Bronchial epithelial cell (primary cell): ENCODE data around the gene C11orf98. TPM values are rescaled to one million over a fixed set of nuclear protein-coding genes. Genes with fewer than 3 reads are reported as not detected.
"Not testable (repeated sequence)": the region's sequence is repeated elsewhere in the genome, so short reads cannot be mapped to it uniquely, and the experiment has no call there.

Experiments
- DNase-seq: peaks from one replicate; pipeline ENCODE4 v3.0.0-alpha.2; 2010; ENCODE audit warnings: low read depth
- FAIRE-seq: peaks from 2 replicates; lab custom pipeline; 2011; peaks lifted over from hg19 to GRCh38; lab: Jason Lieb, UNC
- H3K27me3 ChIP-seq: 2 replicates; pipeline ENCODE4 v1.5.1; 2011; ENCODE audit warnings: low read length; ENCODE audit not compliant: control insufficient read depth, insufficient read depth
- H3K36me3 ChIP-seq: 2 replicates; pipeline ENCODE4 v1.5.1; 2011; ENCODE audit warnings: low read length; ENCODE audit not compliant: control insufficient read depth, insufficient read depth
- H3K4me3 ChIP-seq: 2 replicates; pipeline ENCODE4 v1.5.1; 2011; ENCODE audit warnings: mild to moderate bottlenecking, low read depth, low read length, control low read depth
- CTCF ChIP-seq: IDR thresholded peaks from 2 replicates; pipeline ENCODE4 v1.5.1; 2011; ENCODE audit warnings: mild to moderate bottlenecking, moderate library complexity, low read length, control low read depth, inconsistent platforms; ENCODE audit not compliant: insufficient read depth, severe bottlenecking
- total RNA-seq: library from RNA; depleted of rRNA; stranded (reverse); fragments of >200 nt; gene quantifications from 2 replicates; pipeline ENCODE4 v1.2.1, GENCODE V29; 2014

The C11orf98 gene
- total RNA-seq, 1 donor from 2014 or later, result 83.7 TPM

- DNase-seq (no peak), FAIRE-seq (no peak)
- H3K27me3 ChIP-seq, result no peaks in the 10 kb centered on the region
- TF ChIP-seq CTCF, result no peak
- H3K36me3 ChIP-seq, result peaks cover 14% of the 10 kb centered on the region
- peak overlapping the region; percentile 57 for H3K4me3 ChIP-seq
These were observed 12.6 kb downstream of the C11orf98 start for GRCh38 chr11:62652161-62653006.

- not testable (repeated sequence) for DNase-seq, H3K27me3 ChIP-seq, H3K4me3 ChIP-seq, FAIRE-seq
- H3K36me3 ChIP-seq, result peaks cover 14% of the 10 kb centered on the region
These were observed 14.7 kb downstream of the C11orf98 start for GRCh38 chr11:62650283-62650682.

GRCh38 chr11:62649486-62649885 lies 15.5 kb downstream of the C11orf98 start:
- H3K4me3 ChIP-seq, result no peak overlapping the region
- no peaks in the 10 kb centered on the region for H3K27me3 ChIP-seq
- DNase-seq (no peak), FAIRE-seq (no peak)
- no peak for TF ChIP-seq CTCF
- H3K36me3 ChIP-seq, result peaks cover 15% of the 10 kb centered on the region

- Histone ChIP-seq H3K36me3 (peaks cover 18% of the 10 kb centered on the region), H3K4me3 (no peak overlapping the region), H3K27me3 (no peaks in the 10 kb centered on the region)
- TF ChIP-seq CTCF, result no peak
- FAIRE-seq (no peak), DNase-seq (no peak)
These were observed 16.0 kb downstream of the C11orf98 start for GRCh38 chr11:62648967-62649364.

- FAIRE-seq (no peak), DNase-seq (no peak)
- H3K4me3 ChIP-seq, result no peak overlapping the region
- no peaks in the 10 kb centered on the region for H3K27me3 ChIP-seq
- TF ChIP-seq CTCF, result no peak
- H3K36me3 ChIP-seq, result peaks cover 18% of the 10 kb centered on the region
These were observed 16.6 kb downstream of the C11orf98 start for GRCh38 chr11:62648185-62648966.

GRCh38 chr11:62647609-62648005 lies 17.4 kb downstream of the C11orf98 start:
- Histone ChIP-seq H3K36me3 (peaks cover 18% of the 10 kb centered on the region), H3K4me3 (no peak overlapping the region), H3K27me3 (no peaks in the 10 kb centered on the region)
- TF ChIP-seq CTCF, result no peak
- FAIRE-seq (no peak), DNase-seq (no peak)
